NB4 (cell line): ENCODE measurements around the gene KRTAP12-4.

Experiments used
- MYC ChIP-seq: IDR thresholded peaks from 2 replicates; pipeline ENCODE4 v1.6.1; 2011; ENCODE audit warnings: low read depth, low read length
- POLR2A ChIP-seq: IDR thresholded peaks from 2 replicates; pipeline ENCODE4 v1.6.1; 2011; ENCODE audit warnings: mild to moderate bottlenecking; ENCODE audit not compliant: insufficient read length; ENCODE audit errors: extremely low read depth
- TF ChIP-seq, protein P1 (sequence below): IDR thresholded peaks from one replicate; pipeline ENCODE4 v1.5.1; 2012; ENCODE audit warnings: low read depth, low read length
- TF ChIP-seq, protein P2 (sequence below): IDR thresholded peaks from 2 replicates; pipeline ENCODE4 v1.6.1; 2011; ENCODE audit warnings: low read depth, low read length

DNA sequence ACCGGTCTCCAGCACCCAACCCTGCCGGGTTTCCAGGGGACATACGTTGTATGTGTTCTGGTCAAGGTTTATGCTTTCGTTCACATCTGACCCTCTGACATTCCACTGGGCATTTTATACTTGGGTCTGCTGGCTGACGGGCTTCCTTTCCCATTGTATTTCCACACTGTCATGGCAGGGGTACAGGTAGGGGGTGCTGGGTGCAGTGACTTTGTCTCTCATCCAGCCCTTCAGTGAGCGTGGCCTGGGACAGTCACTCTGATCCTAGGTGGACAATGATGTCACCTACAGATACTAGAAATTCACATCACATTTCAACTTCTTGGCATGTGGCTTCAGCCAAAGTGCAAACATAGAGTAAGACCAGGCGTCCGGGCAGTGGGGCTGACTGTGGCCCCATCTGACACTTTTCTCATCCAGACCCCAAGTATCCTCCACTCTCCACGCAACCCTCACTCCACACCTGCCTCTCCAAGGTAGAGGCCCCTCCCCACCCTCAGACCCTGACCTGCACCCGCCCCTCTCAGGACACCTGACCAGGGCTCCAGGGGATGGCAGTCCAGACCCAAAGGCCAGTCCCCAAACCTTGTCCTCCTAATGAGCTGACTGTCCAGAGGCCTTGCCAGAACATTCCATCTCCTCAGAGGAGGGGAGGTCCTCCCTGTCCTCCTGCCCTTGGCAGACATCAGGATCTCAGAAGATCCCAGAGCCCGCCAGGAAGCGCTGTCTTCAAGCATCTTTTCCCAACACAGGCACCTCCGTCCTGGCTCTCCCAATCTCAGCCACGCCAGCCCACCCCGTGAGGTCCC lies 18.0 kb downstream of the KRTAP12-4 start:
- TF ChIP-seq, protein P1, sequence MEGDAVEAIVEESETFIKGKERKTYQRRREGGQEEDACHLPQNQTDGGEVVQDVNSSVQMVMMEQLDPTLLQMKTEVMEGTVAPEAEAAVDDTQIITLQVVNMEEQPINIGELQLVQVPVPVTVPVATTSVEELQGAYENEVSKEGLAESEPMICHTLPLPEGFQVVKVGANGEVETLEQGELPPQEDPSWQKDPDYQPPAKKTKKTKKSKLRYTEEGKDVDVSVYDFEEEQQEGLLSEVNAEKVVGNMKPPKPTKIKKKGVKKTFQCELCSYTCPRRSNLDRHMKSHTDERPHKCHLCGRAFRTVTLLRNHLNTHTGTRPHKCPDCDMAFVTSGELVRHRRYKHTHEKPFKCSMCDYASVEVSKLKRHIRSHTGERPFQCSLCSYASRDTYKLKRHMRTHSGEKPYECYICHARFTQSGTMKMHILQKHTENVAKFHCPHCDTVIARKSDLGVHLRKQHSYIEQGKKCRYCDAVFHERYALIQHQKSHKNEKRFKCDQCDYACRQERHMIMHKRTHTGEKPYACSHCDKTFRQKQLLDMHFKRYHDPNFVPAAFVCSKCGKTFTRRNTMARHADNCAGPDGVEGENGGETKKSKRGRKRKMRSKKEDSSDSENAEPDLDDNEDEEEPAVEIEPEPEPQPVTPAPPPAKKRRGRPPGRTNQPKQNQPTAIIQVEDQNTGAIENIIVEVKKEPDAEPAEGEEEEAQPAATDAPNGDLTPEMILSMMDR, result no peak
- no peak for TF ChIP-seq POLR2A
- TF ChIP-seq, protein P2, sequence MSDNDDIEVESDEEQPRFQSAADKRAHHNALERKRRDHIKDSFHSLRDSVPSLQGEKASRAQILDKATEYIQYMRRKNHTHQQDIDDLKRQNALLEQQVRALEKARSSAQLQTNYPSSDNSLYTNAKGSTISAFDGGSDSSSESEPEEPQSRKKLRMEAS, result no peak
- TF ChIP-seq MYC, result no peak
